AG20443 (cell line): ENCODE data around the gene TGFBI.
"Not testable (repeated sequence)": the region's sequence is repeated elsewhere in the genome, so short reads cannot be mapped to it uniquely, and the experiment has no call there.

Source experiments
- DNase-seq: peaks from one replicate; pipeline ENCODE4 v3.0.0; 2012; ENCODE audit warnings: low spot score, mixed read lengths

TGFBI gene

DNA sequence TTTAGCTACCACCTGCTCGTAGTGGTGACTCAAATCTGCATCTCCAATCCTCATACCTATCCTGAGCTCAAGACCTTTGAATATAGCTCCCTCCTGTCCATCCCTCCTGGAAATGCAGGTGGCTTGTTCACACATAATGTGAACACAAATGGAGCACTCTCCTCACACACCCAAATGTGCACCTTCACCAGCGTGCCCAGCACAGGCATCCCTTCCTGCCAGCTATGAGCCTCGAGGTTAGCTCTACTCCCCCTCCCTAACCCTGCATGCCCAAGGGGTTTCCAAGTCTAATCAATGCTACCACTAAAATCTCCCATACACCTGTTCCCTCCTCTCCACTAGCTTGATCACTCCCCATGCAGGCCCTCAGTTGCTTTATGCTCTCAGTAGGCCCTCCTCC, 2.2 kb upstream of the TGFBI start:
- no peak for DNase-seq

DNA sequence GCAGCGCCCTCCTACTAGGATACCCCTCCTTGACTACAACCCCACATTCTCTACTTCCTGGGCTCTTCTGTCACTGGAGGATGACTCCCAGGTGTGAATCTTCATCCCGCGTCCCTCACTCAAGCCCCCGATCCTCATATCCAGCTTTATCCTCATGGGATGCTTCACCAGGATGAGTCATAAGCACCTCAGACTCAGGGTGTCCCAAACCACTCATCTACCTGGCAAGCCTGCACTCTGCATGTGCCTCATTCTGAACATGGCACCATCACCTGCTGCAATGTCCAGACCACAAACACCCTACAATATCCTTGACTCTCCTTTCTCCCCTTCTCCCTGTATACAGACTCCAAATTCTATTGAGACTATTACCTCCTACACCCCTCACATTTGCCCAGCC, 1.5 kb upstream of the TGFBI start:
- DNase-seq: no peak

DNA sequence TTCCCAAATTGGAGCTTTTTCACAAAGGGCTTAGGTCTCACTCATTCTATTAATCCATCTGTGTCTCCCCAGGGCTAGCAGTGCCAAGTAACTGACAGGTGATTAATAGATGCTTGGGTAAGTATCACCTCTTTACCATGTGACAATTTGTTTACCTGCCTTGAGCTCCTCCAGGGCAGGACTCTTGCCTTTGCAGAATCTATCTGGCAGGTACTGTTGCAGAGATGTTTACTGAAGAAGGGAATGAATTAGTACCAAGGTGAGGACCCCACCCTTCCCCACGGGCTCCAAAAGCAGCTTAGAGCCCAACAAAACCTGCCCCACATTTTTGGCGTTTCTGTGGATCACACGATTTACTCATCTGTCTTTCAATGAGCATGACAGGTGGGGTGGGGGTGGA, 698 bp upstream of the TGFBI start:
- no peak for DNase-seq

DNA sequence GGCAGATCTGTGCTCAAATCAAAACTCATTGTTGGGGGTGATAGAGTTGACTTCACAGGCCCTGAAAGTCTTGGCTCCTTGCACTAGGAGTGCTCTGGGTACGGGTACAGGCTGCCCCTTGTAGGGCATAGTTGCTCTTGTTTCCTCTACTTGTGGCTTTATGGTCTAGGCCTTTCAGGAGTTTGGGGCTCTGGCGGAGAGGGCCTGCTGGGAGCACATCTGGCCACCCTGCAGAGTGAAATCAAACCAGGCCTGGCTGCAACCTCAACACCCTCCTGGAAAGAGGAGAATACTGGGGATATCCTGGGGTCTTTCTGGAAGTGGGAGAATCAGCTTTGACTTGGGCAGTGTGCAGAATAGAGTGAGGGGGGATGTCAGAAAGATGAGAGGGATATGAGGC, 1.5 kb downstream of the TGFBI start:
- no peak for DNase-seq

DNA sequence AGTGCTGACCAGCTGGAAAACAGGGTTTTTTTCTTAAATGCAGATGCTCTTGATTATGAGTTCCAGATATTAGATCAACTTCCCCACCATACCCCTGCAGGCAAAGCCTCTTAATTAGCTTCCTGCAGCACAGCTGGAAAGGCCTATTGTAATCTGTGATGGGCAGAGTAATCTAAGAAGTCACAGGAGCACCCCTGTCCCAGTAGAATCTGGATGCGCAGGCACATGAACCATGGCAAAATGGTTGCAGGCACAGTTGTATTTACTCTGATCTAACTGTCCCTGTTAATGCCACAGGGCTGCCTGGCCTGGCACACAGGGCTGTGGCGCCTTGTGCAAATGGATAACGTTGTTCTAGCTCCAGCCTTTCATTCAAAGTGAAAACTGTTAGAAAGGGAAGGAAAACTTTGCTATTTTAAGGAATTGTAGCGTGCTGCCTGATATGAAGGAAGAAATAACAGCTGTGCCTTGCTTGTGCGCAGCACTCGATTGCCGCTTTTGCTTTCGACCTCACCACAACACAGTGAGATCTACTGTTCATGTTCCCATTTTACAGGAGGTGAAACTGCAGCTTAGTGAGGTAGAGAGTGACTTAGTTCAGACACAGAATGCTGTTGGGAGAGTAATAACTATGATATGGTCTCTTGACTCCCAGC, 2.3 kb downstream of the TGFBI start:
- no peak for DNase-seq

DNA sequence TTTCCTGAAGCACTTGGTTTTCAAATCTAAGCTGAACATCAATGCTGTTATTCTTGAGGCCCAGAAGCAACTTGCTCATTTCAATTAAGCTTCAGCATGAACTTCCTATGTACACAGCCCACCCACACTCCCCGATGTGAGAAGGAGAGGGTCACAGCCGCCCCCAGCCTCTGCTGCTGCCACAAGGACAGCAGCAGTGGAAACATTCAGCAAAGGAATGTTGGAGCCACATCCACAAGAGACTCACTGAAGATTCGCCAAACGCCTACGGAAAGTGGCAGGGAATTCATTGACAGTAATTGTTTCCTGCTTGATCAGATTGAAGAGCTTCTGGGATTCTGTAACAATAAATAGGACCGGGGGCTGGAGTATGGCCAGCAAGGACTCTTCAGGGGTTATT, 2.9 kb downstream of the TGFBI start:
- DNase-seq: no peak

DNA sequence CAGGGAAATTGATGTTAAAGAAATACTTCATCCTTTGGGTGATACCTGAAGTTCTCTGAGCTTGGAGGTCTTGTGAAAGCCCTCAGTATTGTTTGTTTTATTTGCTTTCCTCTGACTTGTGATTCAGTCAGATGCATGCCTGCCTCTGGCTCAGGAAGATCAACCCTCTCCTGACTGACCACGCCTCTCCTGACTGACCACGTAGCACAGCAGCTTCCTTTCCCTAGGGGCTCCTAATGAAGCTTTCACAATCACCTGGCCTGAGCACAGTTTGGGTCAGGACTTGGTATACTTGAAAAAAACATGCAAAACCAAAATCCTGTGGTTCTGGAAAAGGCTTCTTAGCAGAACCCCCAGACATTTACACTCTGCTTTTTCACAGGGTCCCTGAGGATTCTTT, 3.8 kb downstream of the TGFBI start:
- peak; percentile 75 for DNase-seq

DNA sequence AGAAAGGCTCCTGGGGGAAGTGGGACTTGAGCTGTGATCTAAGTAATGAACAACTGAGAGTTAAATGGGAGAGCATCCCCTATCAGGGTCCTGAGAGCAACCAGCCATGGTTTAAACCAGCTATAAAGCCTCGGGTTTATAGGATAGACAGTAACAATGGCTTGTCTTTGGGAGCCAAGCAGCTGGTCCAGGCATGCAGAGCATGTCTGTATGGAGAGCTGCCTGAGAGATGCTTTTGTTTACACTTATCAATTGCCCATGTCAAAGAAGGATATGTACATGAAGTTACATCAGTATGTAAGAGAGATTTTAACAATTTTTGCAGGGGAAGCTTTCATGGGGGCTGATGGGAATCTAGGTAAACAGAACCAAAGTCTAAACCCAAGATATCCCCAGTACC, 4.4 kb downstream of the TGFBI start:
- no peak for DNase-seq

DNA sequence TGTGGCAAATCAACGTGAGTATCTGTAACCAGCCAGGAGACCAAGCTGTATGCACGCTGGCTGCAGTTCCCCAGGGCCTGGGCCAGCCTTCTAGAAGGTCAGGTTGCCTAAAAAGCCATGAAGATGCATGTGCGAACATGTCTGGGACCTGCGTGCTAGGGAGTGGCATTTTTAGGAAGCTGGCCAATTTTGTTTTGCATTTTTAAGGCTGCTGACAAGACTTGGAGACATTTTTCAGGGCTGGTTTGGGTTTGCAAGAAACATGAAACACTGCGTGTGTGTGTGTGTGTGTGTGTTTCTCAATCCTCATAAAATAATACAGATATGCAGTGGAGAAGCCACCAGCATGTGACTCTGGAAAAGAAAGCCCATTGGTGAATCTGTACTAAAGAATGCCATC, 5.1 kb downstream of the TGFBI start:
- peak; percentile 32 for DNase-seq

DNA sequence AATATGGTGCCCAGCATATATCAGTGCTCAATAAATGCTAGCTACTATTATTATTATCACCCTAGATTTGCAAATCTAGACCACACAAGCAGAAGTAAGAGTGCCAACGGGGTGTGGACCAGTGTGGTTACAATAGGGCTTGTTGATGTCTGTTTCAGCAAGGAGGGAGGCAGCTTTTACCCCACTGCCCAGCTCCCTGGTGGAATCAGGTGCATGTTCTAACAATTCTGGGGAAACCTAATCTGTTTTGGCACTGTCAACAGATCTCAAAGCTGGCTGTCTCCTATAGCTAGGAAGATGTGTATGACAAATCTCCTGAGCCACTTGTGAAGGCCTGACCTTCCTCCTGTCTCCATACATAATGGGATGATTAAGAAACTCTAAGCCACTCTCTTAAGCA, 5.7 kb downstream of the TGFBI start:
- DNase-seq: no peak

DNA sequence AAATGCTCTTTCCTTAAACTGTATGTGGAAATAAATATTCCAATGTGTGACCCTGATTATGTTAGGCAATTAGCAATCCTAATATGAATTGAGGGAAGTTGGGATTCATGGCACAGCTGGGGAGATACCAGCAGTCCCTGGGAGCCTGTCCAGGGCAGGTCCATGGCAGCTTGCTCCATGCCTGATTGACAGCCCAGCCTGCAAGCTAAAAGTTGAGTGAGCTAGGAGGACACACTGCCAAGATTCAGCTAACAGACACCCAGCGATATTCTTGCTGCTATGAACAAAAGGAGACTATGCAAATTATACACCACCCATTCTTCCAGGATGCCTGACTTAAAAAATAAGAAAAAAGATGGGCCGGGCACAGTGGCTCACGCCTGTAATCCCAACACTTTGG, 6.2 kb downstream of the TGFBI start:
- DNase-seq: no peak

DNA sequence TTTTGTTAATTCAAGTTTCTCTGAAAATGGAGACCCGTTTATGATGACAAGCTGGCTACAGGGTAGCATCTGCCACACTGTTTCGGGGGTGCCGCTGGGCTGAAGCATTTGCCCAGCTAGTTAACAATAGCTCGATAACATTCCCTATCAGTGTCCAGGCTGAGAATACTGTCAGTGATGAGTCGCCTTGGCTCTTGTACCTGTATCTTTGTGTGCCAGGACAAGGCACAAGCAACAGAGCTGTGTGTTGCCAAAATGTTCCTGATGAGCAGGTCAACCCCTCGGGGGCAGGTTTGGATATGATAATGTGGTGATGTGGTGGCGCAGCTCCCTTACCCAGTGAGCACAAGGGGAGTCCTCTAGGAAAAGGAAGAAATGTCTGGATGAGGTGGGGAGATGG, 7.0 kb downstream of the TGFBI start:
- no peak for DNase-seq

DNA sequence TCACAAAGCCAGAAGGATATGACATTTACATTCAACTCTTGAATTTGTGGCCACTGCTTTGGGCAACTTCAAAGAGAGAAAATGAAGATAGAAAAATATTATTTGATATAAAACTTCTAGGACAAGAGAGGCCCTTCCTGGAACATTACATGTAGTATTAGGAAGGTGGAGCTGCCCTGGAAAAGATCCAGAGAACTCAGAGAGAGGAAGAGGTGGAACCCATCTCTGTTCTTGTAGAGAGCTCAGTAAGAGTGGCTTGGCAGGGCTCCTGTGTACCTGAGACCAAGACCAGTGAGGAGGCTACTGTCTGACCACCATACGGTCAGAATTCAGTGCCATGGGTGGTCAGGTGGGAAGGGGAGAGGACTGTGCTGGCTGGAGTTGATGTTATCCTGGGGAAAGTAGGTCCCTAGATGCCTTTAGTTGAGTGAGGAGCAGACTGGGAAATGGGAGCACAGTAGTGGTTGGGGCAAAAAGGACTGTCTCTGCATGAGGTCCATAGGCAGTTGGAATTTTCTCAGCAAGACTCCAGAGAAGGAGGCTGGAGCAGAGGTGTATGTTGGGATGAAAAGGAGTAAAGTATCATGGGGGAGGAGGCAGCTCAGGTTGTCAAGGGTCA, 7.6 kb downstream of the TGFBI start:
- no peak for DNase-seq

DNA sequence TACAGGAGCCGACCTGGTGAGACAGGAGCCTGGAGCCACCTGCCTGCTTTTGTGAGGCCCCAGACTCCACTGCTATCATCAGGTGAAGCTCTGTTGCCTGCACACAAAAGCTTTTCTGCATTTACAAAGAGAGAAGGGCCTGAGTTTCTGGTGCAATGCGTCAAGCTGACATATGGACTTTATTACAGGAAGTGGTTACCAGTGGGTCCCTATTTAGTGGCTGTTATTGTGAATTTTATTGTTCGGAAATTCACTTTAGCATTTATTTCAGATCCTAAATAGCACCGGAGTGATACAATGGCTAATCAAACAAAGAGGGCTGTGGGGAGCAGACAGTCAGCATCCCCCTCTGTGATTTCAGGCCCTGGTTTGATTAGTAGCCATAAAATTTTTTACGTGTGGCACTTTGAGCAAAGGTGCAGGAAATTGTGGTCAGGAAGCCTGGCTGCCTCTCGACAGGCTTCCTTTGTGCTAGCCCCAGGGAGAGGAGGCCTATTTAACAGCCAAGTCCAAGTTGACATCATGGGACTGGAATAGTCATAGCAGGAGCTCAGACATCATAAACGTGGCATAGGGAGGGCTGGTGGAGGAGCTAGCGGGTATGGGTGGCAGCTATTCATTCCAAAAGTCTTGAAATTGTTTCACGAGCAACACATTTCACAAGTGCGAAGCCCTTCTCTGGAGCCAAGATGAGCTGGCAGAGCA, 8.4 kb downstream of the TGFBI start:
- peak; percentile 38 for DNase-seq

DNA sequence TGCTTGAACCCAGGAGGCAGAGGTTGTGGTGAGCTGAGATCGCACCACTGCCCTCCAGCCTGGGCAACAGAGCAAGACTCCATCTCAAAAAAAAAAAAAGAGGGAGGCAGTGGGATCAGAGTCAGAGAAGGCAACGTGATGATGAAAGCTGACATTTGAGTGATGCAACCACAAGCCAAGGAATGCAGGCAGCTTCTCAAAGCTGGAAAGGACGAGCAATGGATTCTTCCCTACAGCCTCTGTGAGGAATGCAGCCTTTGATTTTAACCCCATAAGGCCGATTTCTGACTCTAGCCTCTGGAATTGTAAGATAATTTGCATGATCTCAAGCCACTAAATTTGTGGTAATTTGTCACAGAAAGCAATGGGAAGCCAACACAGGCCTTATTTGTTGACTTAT, 9.8 kb downstream of the TGFBI start:
- DNase-seq: no peak

DNA sequence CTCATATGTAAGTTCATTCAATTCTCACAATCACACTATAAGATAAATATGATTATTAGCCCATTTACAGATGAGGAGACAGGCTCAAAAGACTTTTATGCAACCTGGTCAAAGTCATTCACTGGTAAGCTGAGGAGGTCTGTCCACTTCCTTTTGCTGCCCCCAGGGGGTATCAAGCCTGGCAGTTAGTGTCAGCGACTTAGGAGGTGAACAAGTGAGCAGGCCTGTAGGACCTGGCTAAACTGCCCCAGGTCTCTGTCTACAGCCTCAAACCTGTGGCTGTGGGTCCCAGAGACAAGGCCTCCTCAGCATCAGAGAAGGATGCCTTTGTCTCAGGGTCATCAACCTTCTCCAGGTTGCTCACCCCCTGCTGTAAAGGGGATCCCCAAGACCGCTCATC, 10.4 kb downstream of the TGFBI start:
- DNase-seq: no peak

DNA sequence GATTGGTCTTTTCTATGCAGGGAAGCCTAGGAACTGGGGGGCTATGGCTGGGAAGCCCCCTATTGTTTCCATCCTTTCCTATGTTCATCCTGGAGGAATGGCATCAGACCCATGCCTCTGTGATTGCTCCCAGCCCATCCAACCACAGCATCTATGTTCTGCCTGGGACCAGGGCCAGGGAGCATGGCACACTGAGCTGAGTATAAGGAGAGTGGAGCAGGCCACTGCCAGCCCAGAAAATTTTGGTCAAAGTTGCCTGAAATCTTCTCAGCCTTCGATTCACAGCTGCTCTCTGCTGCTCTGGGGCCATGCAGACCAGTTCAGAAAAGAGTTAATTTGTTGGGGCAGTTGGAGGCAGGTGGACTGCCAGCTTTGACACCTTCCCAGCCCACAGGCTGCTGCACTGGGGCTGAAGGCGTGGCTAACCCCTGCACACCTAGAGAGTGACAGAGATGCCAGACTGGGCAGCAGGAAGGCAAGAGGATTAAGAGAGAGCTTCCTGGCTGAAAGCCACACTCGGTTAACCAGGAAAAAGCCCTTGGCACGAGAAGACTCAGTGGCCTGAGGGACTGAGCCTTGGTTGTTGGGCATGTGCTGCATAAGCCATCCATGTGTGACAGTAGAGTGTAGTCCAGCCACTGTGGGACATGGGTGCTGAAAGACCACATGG, 12.1 kb downstream of the TGFBI start:
- DNase-seq: no peak

DNA sequence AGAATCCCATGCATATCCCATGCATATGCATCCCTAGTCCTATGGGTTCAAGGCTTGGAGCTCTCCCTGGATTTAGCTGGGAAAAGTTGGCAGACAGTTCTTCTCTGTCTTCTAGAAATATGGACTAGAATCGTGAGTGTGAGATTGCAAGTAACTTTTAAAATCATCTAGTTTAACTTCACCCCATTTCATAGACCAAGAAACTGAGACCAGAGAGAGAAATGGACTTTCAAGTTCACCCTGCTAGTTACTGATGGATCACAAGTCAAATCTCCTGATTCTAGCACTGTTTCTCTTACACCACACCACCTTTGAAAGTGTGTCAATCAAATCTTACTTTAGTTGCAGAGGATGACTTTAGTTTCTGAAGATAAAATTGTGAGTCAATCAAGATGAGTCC, 13.4 kb downstream of the TGFBI start:
- no peak for DNase-seq

DNA sequence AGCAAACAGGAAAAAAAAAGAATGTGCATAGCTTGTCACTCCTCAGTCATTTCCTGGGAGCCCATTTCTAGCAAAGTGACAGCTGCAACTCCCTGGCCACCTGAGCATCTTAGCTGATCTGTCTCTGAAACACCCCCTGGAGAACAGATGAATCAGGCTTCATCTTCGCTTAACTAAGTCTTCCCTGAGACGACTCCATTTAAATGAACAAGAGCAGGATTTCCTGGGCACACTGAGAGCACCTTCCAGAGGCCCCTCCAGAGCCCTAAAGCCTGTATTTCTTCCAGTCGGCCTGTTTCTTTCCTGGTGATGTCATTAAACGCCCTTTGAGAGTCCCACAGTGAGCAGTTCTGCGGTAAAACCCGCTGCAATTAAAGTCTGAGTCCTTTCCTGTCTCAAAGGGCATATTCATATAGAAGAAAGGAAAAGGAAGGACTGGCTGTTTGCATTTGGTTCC, 13.9 kb downstream of the TGFBI start:
- DNase-seq: no peak

DNA sequence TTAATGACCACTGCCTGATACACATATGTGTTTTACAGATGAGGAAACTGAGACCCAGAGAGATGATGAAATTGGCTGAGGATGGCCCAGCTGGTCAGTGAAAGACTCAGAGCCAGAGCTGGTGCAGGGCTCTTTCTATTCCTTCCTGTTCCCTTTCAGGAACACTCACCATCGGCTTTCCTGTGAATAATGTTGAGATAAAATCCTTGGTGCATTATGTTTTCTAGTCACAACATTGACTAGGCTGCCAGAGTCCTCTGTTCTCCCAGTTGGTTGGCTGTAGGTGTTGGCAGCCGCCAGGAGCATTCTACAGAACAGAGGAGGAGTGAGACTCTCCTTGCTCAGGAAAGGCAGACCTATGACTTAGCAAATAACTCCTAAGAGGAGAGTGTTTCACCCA, 14.8 kb downstream of the TGFBI start:
- no peak for DNase-seq

DNA sequence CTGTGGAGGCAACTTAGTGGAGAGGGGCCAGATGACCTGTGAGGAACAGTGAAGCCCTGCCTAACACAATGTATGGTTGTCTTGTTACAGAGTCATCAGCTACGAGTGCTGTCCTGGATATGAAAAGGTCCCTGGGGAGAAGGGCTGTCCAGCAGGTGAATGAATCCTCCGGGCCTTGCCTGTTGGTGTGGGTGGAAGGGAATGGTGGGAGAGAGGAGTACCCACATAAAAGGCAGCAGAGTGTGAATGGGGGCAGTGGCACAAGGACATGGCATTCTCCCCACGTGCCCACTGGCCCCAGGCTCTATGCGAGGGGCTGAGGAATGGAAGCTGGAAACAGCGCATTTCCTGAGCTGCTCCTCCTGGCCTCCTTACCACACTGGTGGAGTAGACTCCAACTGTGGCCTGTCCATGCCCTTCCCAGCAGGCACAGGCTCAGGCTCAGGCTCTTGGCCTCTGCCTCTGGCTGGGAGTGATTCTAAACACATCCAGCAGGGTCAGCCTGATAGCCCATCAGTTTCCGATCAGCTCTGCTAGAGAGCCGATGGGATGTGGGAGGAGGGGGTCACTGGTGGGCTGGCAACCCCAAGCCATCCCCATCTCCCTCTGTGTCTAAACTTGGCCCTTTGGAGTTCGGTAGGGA, 15.3 kb downstream of the TGFBI start:
- DNase-seq: no peak

DNA sequence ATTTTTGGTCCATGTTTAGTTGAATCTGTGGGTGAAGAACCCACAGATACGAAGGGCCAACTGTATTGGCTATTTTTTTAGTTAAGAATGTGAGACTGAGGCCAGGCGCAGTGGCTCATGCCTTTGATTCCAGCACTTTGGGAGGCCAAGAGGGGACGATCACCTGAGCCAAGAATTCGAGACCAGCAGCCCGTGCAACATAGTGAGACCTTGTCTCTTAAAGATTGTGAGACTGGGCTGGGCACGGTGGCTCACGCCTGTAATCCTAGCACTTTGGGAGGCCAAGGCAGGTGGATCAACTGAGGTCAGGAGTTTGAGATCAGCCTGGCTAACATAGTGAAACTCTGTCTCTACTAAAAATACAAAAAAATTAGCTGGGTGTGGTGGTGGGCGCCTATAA, 16.2 kb downstream of the TGFBI start:
- DNase-seq: not testable (repeated sequence)

DNA sequence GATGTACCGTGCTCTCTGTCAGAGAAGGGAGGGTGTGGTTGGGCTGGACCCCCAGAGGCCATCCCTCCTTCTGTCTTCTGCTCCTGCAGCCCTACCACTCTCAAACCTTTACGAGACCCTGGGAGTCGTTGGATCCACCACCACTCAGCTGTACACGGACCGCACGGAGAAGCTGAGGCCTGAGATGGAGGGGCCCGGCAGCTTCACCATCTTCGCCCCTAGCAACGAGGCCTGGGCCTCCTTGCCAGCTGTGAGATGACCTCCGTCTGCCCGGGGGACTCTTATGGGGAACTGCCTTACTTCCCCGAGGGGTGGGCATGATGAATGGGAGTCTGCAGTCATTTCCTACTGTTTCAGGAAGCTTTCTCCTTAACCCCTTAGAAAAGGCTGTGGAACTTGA, 17.5 kb downstream of the TGFBI start:
- DNase-seq: no peak
